ENCODE results near the gene C11orf65. TPM values are rescaled to one million over a fixed set of nuclear protein-coding genes. Genes with fewer than 3 reads are reported as not detected.
A peak's percentile ranks its signal among the peaks of the same experiment; 100 is the strongest.

C11orf65 gene
- total RNA-seq, 1 experiment from 2014 or later: 2.3 TPM

DNA sequence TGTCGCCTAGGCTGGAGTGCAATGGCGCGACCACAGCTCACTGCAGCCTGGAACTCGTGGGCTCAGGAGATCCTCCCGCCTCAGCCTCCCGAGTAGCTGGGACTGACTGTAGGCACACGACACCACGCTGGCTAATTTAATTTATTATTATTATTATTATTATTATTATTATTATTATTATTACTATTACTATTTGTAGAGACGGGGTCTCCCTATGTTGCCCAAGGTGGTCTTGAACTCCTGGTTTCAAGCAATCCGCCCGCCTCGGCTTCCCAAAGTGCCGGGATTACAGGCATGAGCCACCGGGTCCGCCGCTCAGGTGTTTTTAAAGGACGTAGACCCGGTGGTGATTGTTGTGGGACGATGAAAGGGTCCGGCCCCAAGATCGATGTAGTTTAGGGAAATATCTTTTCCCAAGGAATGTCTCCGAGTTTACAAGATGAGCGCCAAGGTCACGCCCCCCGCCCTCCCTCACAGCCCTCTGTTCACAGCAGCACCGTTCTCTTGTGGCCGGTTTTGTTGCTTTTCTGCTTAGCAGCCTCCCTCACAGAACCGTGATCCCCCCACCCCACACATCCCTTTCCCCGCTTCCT lies 31.6 kb upstream of the C11orf65 start:
- Histone ChIP-seq H3K9me3 (ENCODE audit: low read length) (no peaks in the 10 kb centered on the region), H3K27ac (ENCODE audit: low read length) (no peak overlapping the region), H3K4me3 (ENCODE audit: low read length) (peak overlapping the region; percentile 73), H3K4me1 (ENCODE audit: low read length) (peaks cover 17% of the 10 kb centered on the region), H2AFZ (ENCODE audit: low read length) (peak overlapping the region; percentile 93), H3K36me3 (ENCODE audit: insufficient read depth, low read length) (no peaks in the 10 kb centered on the region), H3K9ac (ENCODE audit: low read length) (peak overlapping the region; percentile 78), H4K20me1 (ENCODE audit: insufficient read depth, low read depth, low read length) (no peaks in the 10 kb centered on the region), H3K9me2 (replicated peaks; ENCODE audit: insufficient read depth, low read length) (no peaks in the 10 kb centered on the region), H3K4me2 (ENCODE audit: low read depth, low read length, poor library complexity, severe bottlenecking) (peak overlapping the region; percentile 82), H3K79me2 (ENCODE audit: low read length) (peaks cover 39% of the 10 kb centered on the region), H3K27me3 (ENCODE audit: low read length) (no peaks in the 10 kb centered on the region)
- no peak for DNase-seq

DNA sequence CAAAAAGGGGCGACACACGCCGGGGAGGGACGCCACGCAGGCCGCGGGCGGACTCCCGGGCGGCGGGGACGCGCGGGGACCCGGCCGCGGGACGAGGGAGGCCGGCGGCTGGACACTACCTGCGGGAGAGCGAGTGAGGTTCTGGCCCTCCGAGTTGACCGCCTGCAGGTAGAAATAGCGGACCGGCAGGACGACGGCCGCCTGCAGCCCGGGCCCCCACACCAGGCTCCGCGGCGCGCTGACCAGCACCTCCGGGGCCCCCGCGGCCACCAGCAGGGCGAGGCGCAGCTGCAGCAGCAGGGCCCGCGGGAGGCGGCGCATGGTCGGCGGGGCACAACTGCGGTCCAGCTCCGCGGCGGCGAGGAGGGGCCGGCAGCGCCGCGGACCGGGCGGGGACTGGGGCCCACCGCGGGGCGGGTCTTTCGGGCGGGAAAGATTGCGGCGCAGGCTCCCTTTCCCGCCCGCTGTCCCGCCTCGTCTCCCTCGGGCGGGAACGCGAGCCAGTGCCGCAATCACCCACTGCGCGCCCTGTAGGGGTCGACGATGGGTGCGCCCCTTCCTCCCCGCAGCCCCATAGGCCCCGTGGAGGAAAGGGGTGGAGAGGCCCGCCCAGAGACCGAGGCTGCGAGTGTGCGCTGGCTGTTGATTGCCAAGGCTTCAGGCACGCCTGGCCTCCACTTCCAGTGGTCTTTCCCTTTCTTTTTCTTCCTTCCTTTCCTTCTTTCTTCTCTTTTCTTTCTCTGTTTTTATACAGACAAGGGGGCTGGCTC lies 30.9 kb upstream of the C11orf65 start, which contains the start of gene POGLUT3:
TSS of gene POGLUT3 (minus strand) at position 339 of the 770 bp plus-strand sequence. CDS start at position 321, 18 bp downstream.
- H3K9me3 ChIP-seq (ENCODE audit: low read length): no peaks in the 10 kb centered on the region
- no peaks in the 10 kb centered on the region for H4K20me1 ChIP-seq (ENCODE audit: insufficient read depth, low read depth, low read length)
- H3K27ac ChIP-seq (ENCODE audit: low read length): peak within 1 kb of the TSS; percentile 69
- peak within 1 kb of the TSS; percentile 73 for H3K4me3 ChIP-seq (ENCODE audit: low read length)
- peaks cover 17% of the 10 kb centered on the region for H3K4me1 ChIP-seq (ENCODE audit: low read length)
- H3K36me3 ChIP-seq (ENCODE audit: insufficient read depth, low read length): no peaks in the 10 kb centered on the region
- peak within 1 kb of the TSS; percentile 93 for H2AFZ ChIP-seq (ENCODE audit: low read length)
- no peaks in the 10 kb centered on the region for H3K27me3 ChIP-seq (ENCODE audit: low read length)
- H3K79me2 ChIP-seq (ENCODE audit: low read length): peaks cover 46% of the 10 kb centered on the region
- H3K9ac ChIP-seq (ENCODE audit: low read length): peak within 1 kb of the TSS; percentile 78
- peak within 1 kb of the TSS; percentile 82 for H3K4me2 ChIP-seq (ENCODE audit: low read depth, low read length, poor library complexity, severe bottlenecking)
- no peaks in the 10 kb centered on the region for H3K9me2 ChIP-seq (replicated peaks; ENCODE audit: insufficient read depth, low read length)
- peak; percentile 89 for DNase-seq

DNA sequence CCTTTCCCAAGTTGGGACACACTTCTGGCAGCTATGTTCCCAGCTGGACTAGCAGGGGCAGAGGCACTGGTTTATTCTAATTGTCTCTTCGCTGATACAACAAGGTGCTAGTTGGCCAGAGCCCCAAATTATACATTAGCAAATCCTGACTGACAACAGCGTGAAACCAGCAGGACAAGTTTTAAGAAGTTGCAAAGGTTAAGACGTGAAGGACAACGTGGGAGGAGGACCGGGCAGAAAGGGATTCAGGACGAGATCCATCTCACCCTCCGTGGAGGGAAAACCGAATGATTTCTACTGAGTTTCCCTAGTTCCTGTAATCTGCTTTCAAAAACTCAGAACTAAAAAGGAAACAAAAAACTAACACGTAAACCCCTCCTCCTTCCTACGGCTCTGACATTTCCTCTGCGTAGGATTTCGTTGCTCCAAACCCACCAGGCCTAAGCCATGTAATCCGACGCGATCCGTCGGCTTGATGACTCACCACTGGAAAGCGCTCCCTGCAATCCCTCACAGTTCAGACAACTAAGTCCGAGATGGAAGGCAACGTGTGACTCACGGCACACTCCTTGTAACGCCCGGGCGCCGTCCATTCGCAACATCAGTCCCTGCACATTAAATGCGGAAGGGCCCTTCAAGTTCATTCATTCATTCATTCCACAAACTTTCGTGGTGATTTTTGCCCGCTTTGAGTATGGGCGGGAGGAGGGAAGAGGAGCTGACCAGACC lies 30.2 kb upstream of the C11orf65 start:
- Histone ChIP-seq H3K4me1 (ENCODE audit: low read length) (peaks cover 17% of the 10 kb centered on the region), H3K36me3 (ENCODE audit: insufficient read depth, low read length) (no peaks in the 10 kb centered on the region), H3K27me3 (ENCODE audit: low read length) (no peaks in the 10 kb centered on the region), H3K27ac (ENCODE audit: low read length) (peak overlapping the region; percentile 69), H3K4me2 (ENCODE audit: low read depth, low read length, poor library complexity, severe bottlenecking) (peak overlapping the region; percentile 82), H3K9me2 (replicated peaks; ENCODE audit: insufficient read depth, low read length) (no peaks in the 10 kb centered on the region), H3K4me3 (ENCODE audit: low read length) (peak overlapping the region; percentile 73), H4K20me1 (ENCODE audit: insufficient read depth, low read depth, low read length) (no peaks in the 10 kb centered on the region), H3K79me2 (ENCODE audit: low read length) (peaks cover 53% of the 10 kb centered on the region), H3K9me3 (ENCODE audit: low read length) (no peaks in the 10 kb centered on the region), H2AFZ (ENCODE audit: low read length) (peak overlapping the region; percentile 93), H3K9ac (ENCODE audit: low read length) (peak overlapping the region; percentile 78)
- DNase-seq: peak; percentile 93

DNA sequence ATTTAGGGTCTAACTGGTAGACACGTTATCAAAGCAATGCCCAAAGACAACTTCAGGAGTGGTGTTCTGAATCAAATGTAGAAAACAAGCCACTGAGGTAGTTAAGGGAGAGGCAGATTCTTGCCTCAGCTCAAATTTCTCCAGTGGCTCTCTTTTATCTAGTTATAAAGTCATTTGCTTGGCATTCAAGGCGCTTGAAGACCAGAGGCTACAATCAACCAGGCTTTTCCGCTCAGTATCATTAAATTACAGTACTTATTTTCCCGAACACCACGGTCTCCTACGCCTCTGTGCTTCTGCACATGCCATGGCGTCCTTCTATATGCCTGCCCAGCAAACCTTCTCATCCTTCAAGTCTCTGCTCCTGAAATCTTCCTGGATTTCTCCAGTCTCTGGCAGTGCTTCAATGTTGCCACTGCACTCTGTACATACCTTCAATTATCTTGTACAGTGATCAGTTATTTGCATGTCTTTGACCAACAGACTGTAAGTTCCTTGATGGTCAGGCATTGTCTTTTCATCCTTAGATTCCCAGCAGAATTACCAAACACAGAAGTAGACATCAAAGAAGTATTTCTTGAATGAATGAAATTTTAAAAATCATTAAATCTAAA lies 29.4 kb upstream of the C11orf65 start:
- H3K4me3 ChIP-seq (ENCODE audit: low read length): peak overlapping the region; percentile 73
- peak overlapping the region; percentile 69 for H3K27ac ChIP-seq (ENCODE audit: low read length)
- peaks cover 59% of the 10 kb centered on the region for H3K79me2 ChIP-seq (ENCODE audit: low read length)
- H3K4me1 ChIP-seq (ENCODE audit: low read length): peaks cover 17% of the 10 kb centered on the region
- peak overlapping the region; percentile 78 for H3K9ac ChIP-seq (ENCODE audit: low read length)
- H3K27me3 ChIP-seq (ENCODE audit: low read length): no peaks in the 10 kb centered on the region
- H3K9me3 ChIP-seq (ENCODE audit: low read length): no peaks in the 10 kb centered on the region
- H3K4me2 ChIP-seq (ENCODE audit: low read depth, low read length, poor library complexity, severe bottlenecking): peak overlapping the region; percentile 82
- H3K36me3 ChIP-seq (ENCODE audit: insufficient read depth, low read length): no peaks in the 10 kb centered on the region
- no peaks in the 10 kb centered on the region for H3K9me2 ChIP-seq (replicated peaks; ENCODE audit: insufficient read depth, low read length)
- H4K20me1 ChIP-seq (ENCODE audit: insufficient read depth, low read depth, low read length): no peaks in the 10 kb centered on the region
- DNase-seq: no peak
- peak overlapping the region; percentile 93 for H2AFZ ChIP-seq (ENCODE audit: low read length)

DNA sequence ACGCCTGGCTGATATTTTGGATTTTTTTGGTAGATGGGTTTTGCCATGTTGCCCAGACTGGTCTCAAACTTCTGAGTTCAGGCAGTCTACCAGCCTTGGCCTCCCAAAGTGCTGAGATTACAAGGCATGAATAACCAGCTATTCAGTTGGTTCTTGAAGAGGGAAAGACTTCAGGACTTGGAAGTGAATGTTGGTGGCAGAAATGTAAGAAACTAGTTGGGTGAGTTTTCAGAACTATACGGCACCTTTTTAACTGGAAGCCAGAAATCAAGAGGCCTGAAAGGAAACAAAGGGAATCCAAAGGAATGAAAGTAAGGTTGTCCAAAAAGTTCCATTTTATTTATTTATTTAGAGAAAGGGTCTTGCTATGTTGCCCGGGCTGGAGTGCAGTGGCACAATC lies 28.0 kb upstream of the C11orf65 start:
- H3K9me3 ChIP-seq (ENCODE audit: low read length): no peaks in the 10 kb centered on the region
- no peak overlapping the region for H3K9ac ChIP-seq (ENCODE audit: low read length)
- peaks cover 6% of the 10 kb centered on the region; the same call in 1 of the 2 replicates for H3K36me3 ChIP-seq (ENCODE audit: insufficient read depth, low read length)
- no peaks in the 10 kb centered on the region for H3K27me3 ChIP-seq (ENCODE audit: low read length)
- no peak overlapping the region for H3K27ac ChIP-seq (ENCODE audit: low read length)
- H4K20me1 ChIP-seq (ENCODE audit: insufficient read depth, low read depth, low read length): no peaks in the 10 kb centered on the region
- no peak overlapping the region for H3K4me3 ChIP-seq (ENCODE audit: low read length)
- H3K4me2 ChIP-seq (ENCODE audit: low read depth, low read length, poor library complexity, severe bottlenecking): no peak overlapping the region
- no peaks in the 10 kb centered on the region for H3K9me2 ChIP-seq (replicated peaks; ENCODE audit: insufficient read depth, low read length)
- H3K79me2 ChIP-seq (ENCODE audit: low read length): peaks cover 69% of the 10 kb centered on the region
- peaks cover 17% of the 10 kb centered on the region for H3K4me1 ChIP-seq (ENCODE audit: low read length)
- H2AFZ ChIP-seq (ENCODE audit: low read length): no peak overlapping the region
- no peak for DNase-seq

DNA sequence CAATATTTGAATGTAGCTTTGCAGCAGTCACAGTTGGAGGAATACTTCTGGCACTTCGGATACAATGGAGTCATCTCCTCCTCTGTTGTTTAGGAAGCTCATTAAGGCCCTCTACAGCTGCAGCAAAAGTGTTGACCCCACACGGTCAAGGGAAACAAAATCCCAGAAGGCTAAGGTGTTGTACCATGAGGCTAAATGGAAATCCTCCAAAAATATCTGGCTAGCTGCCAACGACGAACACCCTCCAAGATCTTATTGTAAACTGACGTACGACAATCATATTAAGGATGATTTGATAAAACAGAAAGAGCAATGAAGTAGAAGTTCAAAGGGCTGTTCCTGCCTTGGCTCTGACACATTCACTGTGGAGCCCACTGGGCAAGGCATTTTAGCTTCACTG lies 26.9 kb upstream of the C11orf65 start:
- H3K4me3 ChIP-seq (ENCODE audit: low read length): no peak overlapping the region
- peaks cover 69% of the 10 kb centered on the region for H3K79me2 ChIP-seq (ENCODE audit: low read length)
- no peak overlapping the region for H3K9ac ChIP-seq (ENCODE audit: low read length)
- H3K9me3 ChIP-seq (ENCODE audit: low read length): no peaks in the 10 kb centered on the region
- no peak overlapping the region for H3K27ac ChIP-seq (ENCODE audit: low read length)
- peaks cover 10% of the 10 kb centered on the region; the same call in 1 of the 2 replicates for H3K36me3 ChIP-seq (ENCODE audit: insufficient read depth, low read length)
- peaks cover 17% of the 10 kb centered on the region for H3K4me1 ChIP-seq (ENCODE audit: low read length)
- H4K20me1 ChIP-seq (ENCODE audit: insufficient read depth, low read depth, low read length): no peaks in the 10 kb centered on the region
- H3K27me3 ChIP-seq (ENCODE audit: low read length): no peaks in the 10 kb centered on the region
- DNase-seq: no peak
- no peaks in the 10 kb centered on the region for H3K9me2 ChIP-seq (replicated peaks; ENCODE audit: insufficient read depth, low read length)
- H2AFZ ChIP-seq (ENCODE audit: low read length): no peak overlapping the region
- H3K4me2 ChIP-seq (ENCODE audit: low read depth, low read length, poor library complexity, severe bottlenecking): no peak overlapping the region

DNA sequence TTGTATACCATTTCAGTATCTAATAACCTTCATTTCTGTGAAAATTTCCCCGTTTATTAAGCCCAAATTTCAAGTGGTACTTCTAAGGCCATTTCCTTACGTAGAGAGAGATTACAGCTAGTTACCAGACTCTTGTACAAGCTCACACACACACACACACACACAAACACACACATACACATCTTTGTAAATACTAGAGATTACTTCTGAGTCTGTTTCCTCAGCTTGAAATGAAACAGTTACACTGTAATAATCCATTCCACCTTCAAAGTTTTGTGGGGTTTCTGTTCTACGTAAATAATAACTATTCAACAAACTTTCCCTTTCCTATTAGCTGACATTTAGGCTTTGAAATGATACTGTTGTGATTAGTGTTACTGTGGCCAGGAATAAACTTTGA lies 24.6 kb upstream of the C11orf65 start:
- 0 out of 2 replicates have a peak overlapping the region, but pooled peaks have one; percentile 9 for H2AFZ ChIP-seq (ENCODE audit: low read length)
- H3K9me2 ChIP-seq (replicated peaks; ENCODE audit: insufficient read depth, low read length): no peaks in the 10 kb centered on the region
- H4K20me1 ChIP-seq (ENCODE audit: insufficient read depth, low read depth, low read length): no peaks in the 10 kb centered on the region
- H3K79me2 ChIP-seq (ENCODE audit: low read length): peaks cover 62% of the 10 kb centered on the region
- peak; percentile 41 for DNase-seq
- peaks cover 6% of the 10 kb centered on the region for H3K4me1 ChIP-seq (ENCODE audit: low read length)
- no peak overlapping the region for H3K4me3 ChIP-seq (ENCODE audit: low read length)
- no peak overlapping the region for H3K9ac ChIP-seq (ENCODE audit: low read length)
- H3K4me2 ChIP-seq (ENCODE audit: low read depth, low read length, poor library complexity, severe bottlenecking): no peak overlapping the region
- H3K9me3 ChIP-seq (ENCODE audit: low read length): no peaks in the 10 kb centered on the region
- H3K27me3 ChIP-seq (ENCODE audit: low read length): no peaks in the 10 kb centered on the region
- no peak overlapping the region for H3K27ac ChIP-seq (ENCODE audit: low read length)
- peaks cover 24% of the 10 kb centered on the region for H3K36me3 ChIP-seq (ENCODE audit: insufficient read depth, low read length)
